Kidney (tissue), 14 donors: ENCODE data around the gene ADGRV1. TPM values are rescaled to one million over a fixed set of nuclear protein-coding genes. Genes with fewer than 3 reads are reported as not detected.
"Not testable (repeated sequence)": the region's sequence is repeated elsewhere in the genome, so short reads cannot be mapped to it uniquely, and the experiment has no call there.

ENCODE experiments used
- DNase-seq, 5 donors: peaks; one replicate each; pipeline ENCODE4 v3.0.0-alpha.2; 2013 to 2020
- FAIRE-seq: peaks from 2 replicates; lab custom pipeline; 2012; peaks lifted over from hg19 to GRCh38; lab: Jason Lieb, UNC
- H3K27ac ChIP-seq, 2 donors: one replicate each; pipeline ENCODE4 v1.7.0; 2013; ENCODE audit warnings: low read depth in 2 of 2, low read length in 2 of 2, inconsistent platforms in 1 of 2
- H3K27me3 ChIP-seq: one replicate; pipeline ENCODE4 v1.7.1; 2013; ENCODE audit warnings: low read length, inconsistent platforms; ENCODE audit not compliant: control insufficient read depth, insufficient read depth
- H3K36me3 ChIP-seq, 3 donors: one replicate each; pipeline versions ENCODE4 v1.7.0 to v1.7.1; 2013; ENCODE audit warnings: low read length in 3 of 3, control low read depth in 1 of 3, inconsistent platforms in 1 of 3; ENCODE audit not compliant: insufficient read depth in 3 of 3, control insufficient read depth in 2 of 3
- H3K4me1 ChIP-seq, 3 donors: one replicate each; pipeline versions ENCODE4 v1.7.0 to v1.7.1; 2013; ENCODE audit warnings: low read length in 3 of 3, inconsistent platforms in 1 of 3, low read depth in 1 of 3; ENCODE audit not compliant: control insufficient read depth in 2 of 3, insufficient read depth in 2 of 3
- H3K4me3 ChIP-seq, 3 donors: one replicate each; pipeline versions ENCODE4 v1.7.0 to v1.8.1; 2013; ENCODE audit warnings: low read length in 3 of 3, control low read depth in 1 of 3, inconsistent platforms in 1 of 3
- H3K9ac ChIP-seq, 3 donors: one replicate each; pipeline versions ENCODE4 v1.7.0 to v1.7.1; 2013; ENCODE audit warnings: low read length in 3 of 3, control low read depth in 1 of 3, inconsistent platforms in 1 of 3
- H3K9me3 ChIP-seq, 3 donors: one replicate each; pipeline versions ENCODE4 v1.7.0 to v1.7.1; 2013; ENCODE audit warnings: low read length in 3 of 3, control low read depth in 1 of 3, inconsistent platforms in 1 of 3; ENCODE audit not compliant: control insufficient read depth in 2 of 3, insufficient read depth in 1 of 3
- intact Hi-C: fragments of 100-400 bp; cut with DNase I; formaldehyde crosslinking; loops from one replicate; pipeline ENCODE4 v1.11.1; 2022
- polyA plus RNA-seq: library from polyadenylated mRNA; stranded (reverse); fragments of 350-450 nt; fragmentation: Illumina TruSeq; extraction: RNeasy Lipid Tissue Mini Kit (QIAGEN cat#74804); gene quantifications from one replicate; pipeline ENCODE4 v1.2.3, GENCODE V29; 2014; ENCODE audit warnings: low read depth, low replicate concordance; ENCODE audit not compliant: insufficient read depth
- total RNA-seq: library from RNA; stranded (reverse); fragmentation: NEBNext Ultra II Directional; extraction: Animal tissue kit (Norgen Biotek cat#: 25700); gene quantifications from one replicate; pipeline ENCODE4 v1.2.1, GENCODE V29; 2021
- TF ChIP-seq, protein P1 (sequence below): IDR thresholded peaks from 3 replicates; pipeline ENCODE4 v1.5.1; 2012; ENCODE audit warnings: mild to moderate bottlenecking, moderate library complexity, borderline replicate concordance; ENCODE audit not compliant: insufficient read depth; ENCODE audit errors: extremely low read depth
- donor health status: control.
- donor health status: control.
- donor health status: control.
- donor health status: control.
- donor health status: control.
- donor health status: DM: yes; HTN: yes; CAD: no.
- donor health status: Normal renal cell carcinoma (clear cell type).

Gene ADGRV1
- total and polyA plus RNA-seq, 2 donors from 2014 or later: 7.0 to 7.3 TPM

- Histone ChIP-seq H3K36me3 (no peaks in the 10 kb centered on the region), H3K27ac (no peak overlapping the region), H3K27me3 (no peaks in the 10 kb centered on the region), H3K9ac (no peak overlapping the region), H3K4me3 (no peak overlapping the region), H3K4me1 (no peaks in the 10 kb centered on the region), H3K9me3 (no peaks in the 10 kb centered on the region)
- intact Hi-C loops: no loop called here
- TF ChIP-seq, protein P1, sequence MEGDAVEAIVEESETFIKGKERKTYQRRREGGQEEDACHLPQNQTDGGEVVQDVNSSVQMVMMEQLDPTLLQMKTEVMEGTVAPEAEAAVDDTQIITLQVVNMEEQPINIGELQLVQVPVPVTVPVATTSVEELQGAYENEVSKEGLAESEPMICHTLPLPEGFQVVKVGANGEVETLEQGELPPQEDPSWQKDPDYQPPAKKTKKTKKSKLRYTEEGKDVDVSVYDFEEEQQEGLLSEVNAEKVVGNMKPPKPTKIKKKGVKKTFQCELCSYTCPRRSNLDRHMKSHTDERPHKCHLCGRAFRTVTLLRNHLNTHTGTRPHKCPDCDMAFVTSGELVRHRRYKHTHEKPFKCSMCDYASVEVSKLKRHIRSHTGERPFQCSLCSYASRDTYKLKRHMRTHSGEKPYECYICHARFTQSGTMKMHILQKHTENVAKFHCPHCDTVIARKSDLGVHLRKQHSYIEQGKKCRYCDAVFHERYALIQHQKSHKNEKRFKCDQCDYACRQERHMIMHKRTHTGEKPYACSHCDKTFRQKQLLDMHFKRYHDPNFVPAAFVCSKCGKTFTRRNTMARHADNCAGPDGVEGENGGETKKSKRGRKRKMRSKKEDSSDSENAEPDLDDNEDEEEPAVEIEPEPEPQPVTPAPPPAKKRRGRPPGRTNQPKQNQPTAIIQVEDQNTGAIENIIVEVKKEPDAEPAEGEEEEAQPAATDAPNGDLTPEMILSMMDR: no peak
- DNase-seq (no peak), FAIRE-seq (no peak)
Measured at GRCh38 chr5:90685425-90686022, 126.9 kb downstream of the ADGRV1 start.

DNA sequence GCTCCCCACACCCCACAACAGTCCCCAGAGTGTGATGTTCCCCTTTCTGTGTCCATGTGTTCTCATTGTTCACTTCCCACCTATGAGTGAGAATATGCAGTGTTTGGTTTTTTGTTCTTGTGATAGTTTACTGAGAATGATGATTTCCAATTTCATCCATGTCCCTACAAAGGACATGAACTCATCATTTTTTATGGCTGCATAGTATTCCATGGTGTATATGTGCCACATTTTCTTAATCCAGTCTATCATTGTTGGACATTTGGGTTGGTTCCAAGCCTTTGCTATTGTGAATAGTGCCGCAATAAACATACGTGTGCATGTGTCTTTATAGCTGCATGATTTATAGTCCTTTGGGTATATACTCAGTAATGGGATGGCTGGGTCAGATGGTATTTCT, 127.8 kb downstream of the ADGRV1 start:
- H3K27ac ChIP-seq, H3K9me3 ChIP-seq, H3K4me1 ChIP-seq, DNase-seq, H3K9ac ChIP-seq, H3K27me3 ChIP-seq, H3K4me3 ChIP-seq, H3K36me3 ChIP-seq, intact Hi-C loops, FAIRE-seq: not testable (repeated sequence)

DNA sequence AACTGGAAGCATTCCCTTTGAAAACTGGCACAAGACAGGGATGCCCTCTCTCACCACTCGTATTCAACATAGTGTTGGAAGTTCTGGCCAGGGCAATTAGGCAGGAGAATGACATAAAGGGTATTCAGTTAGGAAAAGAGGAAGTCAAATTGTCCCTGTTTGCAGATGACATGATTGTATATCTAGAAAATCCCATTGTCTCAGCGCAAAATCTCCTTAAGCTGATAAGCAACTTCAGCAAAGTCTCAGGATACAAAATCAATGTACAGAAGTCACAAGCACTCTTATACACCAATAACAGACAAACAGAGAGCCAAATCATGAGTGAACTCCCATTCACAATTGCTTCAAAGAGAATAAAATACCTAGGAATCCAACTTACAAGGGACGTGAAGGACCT, 128.9 kb downstream of the ADGRV1 start:
- H3K27ac ChIP-seq, H3K9me3 ChIP-seq, H3K9ac ChIP-seq, H3K4me1 ChIP-seq, DNase-seq, intact Hi-C loops, H3K36me3 ChIP-seq, H3K4me3 ChIP-seq, FAIRE-seq, H3K27me3 ChIP-seq: not testable (repeated sequence)

DNA sequence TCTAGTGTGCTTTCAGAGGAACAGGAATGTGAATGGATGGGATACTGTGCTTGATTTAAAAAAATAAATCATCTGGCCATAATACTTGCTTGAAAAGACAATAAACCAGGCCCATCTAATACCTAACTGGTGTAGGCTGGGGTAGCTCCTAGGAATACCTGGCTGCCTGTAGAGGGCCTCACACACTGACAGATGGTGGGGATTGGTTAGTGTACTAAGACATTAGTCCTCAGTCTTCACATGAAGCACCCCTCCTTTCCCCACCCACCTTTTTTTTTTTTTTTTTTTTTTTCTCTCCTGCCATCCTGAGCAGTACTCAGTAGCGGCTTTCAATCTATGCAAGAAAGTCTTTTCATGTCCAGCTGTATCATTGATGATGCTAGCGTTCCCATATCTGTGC, 130.5 kb downstream of the ADGRV1 start:
- Histone ChIP-seq H3K27me3 (no peaks in the 10 kb centered on the region), H3K4me1 (no peaks in the 10 kb centered on the region), H3K36me3 (no peaks in the 10 kb centered on the region), H3K27ac (no peak overlapping the region), H3K9ac (no peak overlapping the region), H3K9me3 (no peaks in the 10 kb centered on the region), H3K4me3 (no peak overlapping the region)
- TF ChIP-seq, protein P1: no peak
- DNase-seq: no peak
- intact Hi-C loops: no loop called here
- FAIRE-seq: no peak
